Right atrium auricular region (tissue), 2 donors: ENCODE measurements around the gene F2RL2. TPM values are rescaled to one million over a fixed set of nuclear protein-coding genes. Genes with fewer than 3 reads are reported as not detected.

ENCODE experiments used
- DNase-seq: peaks from one replicate; pipeline ENCODE4 v3.0.0-alpha.2; 2019; ENCODE audit warnings: low spot score
- H3K27ac ChIP-seq, 2 donors: fragments of 200-600 bp; sonication (generic); 1 replicate in 1 of 2; 2 replicates in 1 of 2; pipeline ENCODE4 v1.5.1; 2016 to 2019
- H3K27me3 ChIP-seq, 2 donors: fragments of 200-600 bp; sonication (generic); one replicate each; pipeline versions ENCODE4 v1.5.1 to v1.6.0; 2017 to 2019
- H3K36me3 ChIP-seq: fragments of 200-600 bp; sonication (generic); one replicate; pipeline ENCODE4 v1.5.1; 2016
- H3K4me1 ChIP-seq, 2 donors: fragments of 200-600 bp; sonication (generic); one replicate each; pipeline versions ENCODE4 v1.5.1 to v1.6.0; 2017 to 2019
- H3K4me3 ChIP-seq, 2 donors: fragments of 200-600 bp; sonication (generic); 1 replicate in 1 of 2; 2 replicates in 1 of 2; pipeline ENCODE4 v1.5.1; 2017 to 2019; ENCODE audit warnings: mild to moderate bottlenecking in 1 of 2, moderate library complexity in 1 of 2
- H3K9me3 ChIP-seq, 2 donors: fragments of 200-600 bp; sonication (generic); one replicate each; pipeline ENCODE4 v1.5.1; 2019
- CTCF ChIP-seq, 2 donors: fragments of 200-600 bp; sonication (generic); IDR thresholded peaks; one replicate each; pipeline ENCODE4 v1.5.1; 2019; ENCODE audit warnings: antibody characterized with exemption in 2 of 2
- total RNA-seq, 2 donors: library from RNA; depleted of rRNA; stranded (reverse); fragments of >200 nt; gene quantifications; one replicate each; pipeline ENCODE4 v1.1.0, GENCODE V29; 2016

Gene F2RL2
- total RNA-seq, 2 donors from 2014 or later = 0.44 to 3.7 TPM

- Histone ChIP-seq H3K4me1 (no peaks in the 10 kb centered on the region), H3K27ac (no peak overlapping the region), H3K36me3 (no peaks in the 10 kb centered on the region), H3K4me3 (no peak overlapping the region), H3K9me3 (no peaks in the 10 kb centered on the region), H3K27me3 (no peaks in the 10 kb centered on the region)
- no peak for DNase-seq
- TF ChIP-seq CTCF (IDR thresholded peaks at IDR 0.05) = no peak
These were observed 15.3 kb upstream of the F2RL2 start for GRCh38 chr5:76638479-76638878.

- Histone ChIP-seq H3K27me3 (no peaks in the 10 kb centered on the region), H3K9me3 (no peaks in the 10 kb centered on the region), H3K36me3 (no peaks in the 10 kb centered on the region), H3K27ac (no peak overlapping the region), H3K4me3 (no peak overlapping the region), H3K4me1 (no peaks in the 10 kb centered on the region)
- DNase-seq = no peak
- TF ChIP-seq CTCF (IDR thresholded peaks at IDR 0.05) = no peak
These were observed 14.3 kb upstream of the F2RL2 start for GRCh38 chr5:76637490-76637889.

GRCh38 chr5:76634661-76635060 lies 11.5 kb upstream of the F2RL2 start:
- no peaks in the 10 kb centered on the region for H3K9me3 ChIP-seq
- no peak for TF ChIP-seq CTCF (IDR thresholded peaks at IDR 0.05)
- H3K27ac ChIP-seq = no peak overlapping the region
- H3K36me3 ChIP-seq = no peaks in the 10 kb centered on the region
- H3K4me1 ChIP-seq = no peaks in the 10 kb centered on the region
- H3K4me3 ChIP-seq = no peak overlapping the region
- no peak for DNase-seq
- no peaks in the 10 kb centered on the region for H3K27me3 ChIP-seq

- TF ChIP-seq CTCF (IDR thresholded peaks at IDR 0.05) = no peak
- no peak overlapping the region for H3K4me3 ChIP-seq
- H3K27ac ChIP-seq = no peak overlapping the region
- H3K36me3 ChIP-seq = no peaks in the 10 kb centered on the region
- H3K27me3 ChIP-seq = no peaks in the 10 kb centered on the region
- H3K4me1 ChIP-seq = peaks cover 0 to 4% of the 10 kb centered on the region in 2 donors
- H3K9me3 ChIP-seq = no peaks in the 10 kb centered on the region
- DNase-seq = no peak
These were observed 3.5 kb upstream of the F2RL2 start for GRCh38 chr5:76626738-76627137.

GRCh38 chr5:76625087-76625815 lies 2.0 kb upstream of the F2RL2 start:
- Histone ChIP-seq H3K27me3 (no peaks in the 10 kb centered on the region), H3K4me1 (peaks cover 0 to 4% of the 10 kb centered on the region in 2 donors), H3K27ac (no peak overlapping the region), H3K36me3 (no peaks in the 10 kb centered on the region), H3K4me3 (no peak overlapping the region), H3K9me3 (no peaks in the 10 kb centered on the region)
- DNase-seq = no peak
- no peak for TF ChIP-seq CTCF (IDR thresholded peaks at IDR 0.05)

GRCh38 chr5:76622076-76622475 lies 1.1 kb downstream of the F2RL2 start:
- no peak for TF ChIP-seq CTCF (IDR thresholded peaks at IDR 0.05)
- H3K4me1 ChIP-seq = peaks cover 0 to 4% of the 10 kb centered on the region in 2 donors
- no peaks in the 10 kb centered on the region for H3K9me3 ChIP-seq
- no peak for DNase-seq
- H3K27me3 ChIP-seq = no peaks in the 10 kb centered on the region
- H3K4me3 ChIP-seq = no peak overlapping the region
- H3K36me3 ChIP-seq = no peaks in the 10 kb centered on the region
- H3K27ac ChIP-seq = no peak overlapping the region
